IMR-90 (cell line): Measurements from ENCODE around the gene DNM3.

ENCODE experiments used
- CEBPB ChIP-seq: IDR thresholded peaks from 2 replicates; pipeline ENCODE4 v1.6.1; 2012; ENCODE audit warnings: low read depth, low read length, improper control_type of control experiment
- CTCF ChIP-seq: conservative IDR thresholded peaks from 2 replicates; pipeline ENCODE4 v1.5.1; 2012; ENCODE audit warnings: mild to moderate bottlenecking, low read depth, low read length, improper control_type of control experiment
- ELK1 ChIP-seq: fragments of 150-350 bp; IDR thresholded peaks from 2 replicates; pipeline ENCODE4 v1.6.1; 2016; ENCODE audit warnings: low read depth, mild to moderate bottlenecking, low read length, moderate library complexity, borderline replicate concordance
- FOS ChIP-seq: fragments of 150-350 bp; IDR thresholded peaks from 2 replicates; pipeline ENCODE4 v1.6.1; 2016; ENCODE audit warnings: low read depth, low read length
- MAFK ChIP-seq: IDR thresholded peaks from 2 replicates; pipeline ENCODE4 v1.6.1; 2012; ENCODE audit warnings: low read depth, low read length, improper control_type of control experiment
- MXI1 ChIP-seq: IDR thresholded peaks from 2 replicates; pipeline ENCODE4 v1.6.1; 2012; ENCODE audit warnings: low read depth, mild to moderate bottlenecking, low read length, moderate library complexity, borderline replicate concordance
- POLR2A ChIP-seq: IDR thresholded peaks from 2 replicates; pipeline ENCODE4 v1.6.1; 2012; ENCODE audit warnings: mild to moderate bottlenecking, low read depth, low read length
- RAD21 ChIP-seq: IDR thresholded peaks from 2 replicates; pipeline ENCODE4 v1.6.1; 2012; ENCODE audit warnings: low read length, improper control_type of control experiment
- RFX5 ChIP-seq: IDR thresholded peaks from 2 replicates; pipeline ENCODE4 v1.8.0; 2012; ENCODE audit warnings: low read depth, mild to moderate bottlenecking, low read length, moderate library complexity

- TF ChIP-seq CTCF, result no peak
- no peak for TF ChIP-seq MAFK
- TF ChIP-seq POLR2A, result no peak
- TF ChIP-seq FOS, result no peak
- no peak for TF ChIP-seq CEBPB
- TF ChIP-seq RAD21, result no peak
- TF ChIP-seq ELK1, result no peak
- no peak for TF ChIP-seq MXI1
- no peak for TF ChIP-seq RFX5
Measured at GRCh38 chr1:172268237-172268636, 426.9 kb downstream of the DNM3 start.
